ENCODE data around the gene CEP76.

DNA sequence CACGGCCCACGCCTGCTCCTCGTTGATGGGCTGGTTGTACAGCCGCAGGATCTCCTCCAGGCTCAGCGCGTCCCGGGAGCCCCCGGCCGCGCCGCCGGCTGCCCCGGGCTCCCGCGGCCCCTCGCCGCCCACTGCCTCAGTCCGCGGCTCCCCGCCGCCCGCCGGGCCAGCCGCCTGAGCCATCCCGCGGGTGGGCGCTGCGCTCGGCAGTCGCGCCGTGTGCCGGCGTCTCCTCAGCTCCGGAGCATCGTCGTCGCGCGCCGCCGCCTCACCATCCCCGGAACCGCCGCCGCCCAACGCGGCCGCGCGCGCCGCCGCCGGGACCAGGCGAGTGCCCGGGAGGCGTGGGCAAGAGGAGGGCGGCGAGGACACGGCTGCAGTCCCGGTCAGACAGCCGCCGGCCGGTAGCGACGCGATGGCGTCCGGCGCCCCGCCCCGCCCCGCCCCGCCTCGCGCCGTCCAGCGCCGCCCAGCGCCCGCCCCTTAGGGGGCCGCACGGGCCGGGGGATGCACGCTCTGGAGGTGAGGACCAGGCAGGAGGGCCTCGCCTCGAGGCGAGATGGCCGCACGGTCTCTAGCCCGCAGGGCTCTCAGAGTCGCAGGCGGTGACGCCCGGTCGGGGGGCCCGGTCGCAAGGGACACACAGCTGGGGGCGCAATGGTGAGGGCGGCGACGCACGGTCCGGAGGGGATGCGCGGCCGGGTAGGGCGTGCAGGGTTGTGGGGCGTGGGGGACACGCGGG, 44.7 kb downstream of the CEP76 start, which contains the start of gene SPIRE1:
- TF ChIP-seq, protein P1, sequence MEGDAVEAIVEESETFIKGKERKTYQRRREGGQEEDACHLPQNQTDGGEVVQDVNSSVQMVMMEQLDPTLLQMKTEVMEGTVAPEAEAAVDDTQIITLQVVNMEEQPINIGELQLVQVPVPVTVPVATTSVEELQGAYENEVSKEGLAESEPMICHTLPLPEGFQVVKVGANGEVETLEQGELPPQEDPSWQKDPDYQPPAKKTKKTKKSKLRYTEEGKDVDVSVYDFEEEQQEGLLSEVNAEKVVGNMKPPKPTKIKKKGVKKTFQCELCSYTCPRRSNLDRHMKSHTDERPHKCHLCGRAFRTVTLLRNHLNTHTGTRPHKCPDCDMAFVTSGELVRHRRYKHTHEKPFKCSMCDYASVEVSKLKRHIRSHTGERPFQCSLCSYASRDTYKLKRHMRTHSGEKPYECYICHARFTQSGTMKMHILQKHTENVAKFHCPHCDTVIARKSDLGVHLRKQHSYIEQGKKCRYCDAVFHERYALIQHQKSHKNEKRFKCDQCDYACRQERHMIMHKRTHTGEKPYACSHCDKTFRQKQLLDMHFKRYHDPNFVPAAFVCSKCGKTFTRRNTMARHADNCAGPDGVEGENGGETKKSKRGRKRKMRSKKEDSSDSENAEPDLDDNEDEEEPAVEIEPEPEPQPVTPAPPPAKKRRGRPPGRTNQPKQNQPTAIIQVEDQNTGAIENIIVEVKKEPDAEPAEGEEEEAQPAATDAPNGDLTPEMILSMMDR (IDR thresholded peaks at IDR 0.05): no peak
- TF ChIP-seq POLR2AphosphoS5 (IDR thresholded peaks at IDR 0.05; ENCODE audit: low read depth, low read length): peak; percentile 51; the same call in 1 of the 2 replicates
- TF ChIP-seq, protein P2, sequence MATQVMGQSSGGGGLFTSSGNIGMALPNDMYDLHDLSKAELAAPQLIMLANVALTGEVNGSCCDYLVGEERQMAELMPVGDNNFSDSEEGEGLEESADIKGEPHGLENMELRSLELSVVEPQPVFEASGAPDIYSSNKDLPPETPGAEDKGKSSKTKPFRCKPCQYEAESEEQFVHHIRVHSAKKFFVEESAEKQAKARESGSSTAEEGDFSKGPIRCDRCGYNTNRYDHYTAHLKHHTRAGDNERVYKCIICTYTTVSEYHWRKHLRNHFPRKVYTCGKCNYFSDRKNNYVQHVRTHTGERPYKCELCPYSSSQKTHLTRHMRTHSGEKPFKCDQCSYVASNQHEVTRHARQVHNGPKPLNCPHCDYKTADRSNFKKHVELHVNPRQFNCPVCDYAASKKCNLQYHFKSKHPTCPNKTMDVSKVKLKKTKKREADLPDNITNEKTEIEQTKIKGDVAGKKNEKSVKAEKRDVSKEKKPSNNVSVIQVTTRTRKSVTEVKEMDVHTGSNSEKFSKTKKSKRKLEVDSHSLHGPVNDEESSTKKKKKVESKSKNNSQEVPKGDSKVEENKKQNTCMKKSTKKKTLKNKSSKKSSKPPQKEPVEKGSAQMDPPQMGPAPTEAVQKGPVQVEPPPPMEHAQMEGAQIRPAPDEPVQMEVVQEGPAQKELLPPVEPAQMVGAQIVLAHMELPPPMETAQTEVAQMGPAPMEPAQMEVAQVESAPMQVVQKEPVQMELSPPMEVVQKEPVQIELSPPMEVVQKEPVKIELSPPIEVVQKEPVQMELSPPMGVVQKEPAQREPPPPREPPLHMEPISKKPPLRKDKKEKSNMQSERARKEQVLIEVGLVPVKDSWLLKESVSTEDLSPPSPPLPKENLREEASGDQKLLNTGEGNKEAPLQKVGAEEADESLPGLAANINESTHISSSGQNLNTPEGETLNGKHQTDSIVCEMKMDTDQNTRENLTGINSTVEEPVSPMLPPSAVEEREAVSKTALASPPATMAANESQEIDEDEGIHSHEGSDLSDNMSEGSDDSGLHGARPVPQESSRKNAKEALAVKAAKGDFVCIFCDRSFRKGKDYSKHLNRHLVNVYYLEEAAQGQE (IDR thresholded peaks at IDR 0.05; ENCODE audit: insufficient read depth in 1 of 2, low read depth in 2 of 2, low read length in 1 of 2): no peak
- no peak; the same call in 1 of the 2 replicates for TF ChIP-seq SIN3A (IDR thresholded peaks at IDR 0.05; ENCODE audit: borderline replicate concordance, insufficient read depth, low read depth, low read length)
